Activated naive CD4-positive, alpha-beta T cell treated with Interleukin-2 at 50 U/mL for 16 hours (primary cell): ENCODE data around the gene CUX1.

ENCODE experiments used
- DNase-seq: peaks from one replicate; pipeline ENCODE4 v3.0.0-alpha.2; 2020

CUX1 gene

GRCh38 chr7:102193806-102194205 is 376.4 kb downstream of the CUX1 start:
- DNase-seq, result no peak

GRCh38 chr7:102195361-102195760 is 377.9 kb downstream of the CUX1 start:
- DNase-seq, result no peak

DNA sequence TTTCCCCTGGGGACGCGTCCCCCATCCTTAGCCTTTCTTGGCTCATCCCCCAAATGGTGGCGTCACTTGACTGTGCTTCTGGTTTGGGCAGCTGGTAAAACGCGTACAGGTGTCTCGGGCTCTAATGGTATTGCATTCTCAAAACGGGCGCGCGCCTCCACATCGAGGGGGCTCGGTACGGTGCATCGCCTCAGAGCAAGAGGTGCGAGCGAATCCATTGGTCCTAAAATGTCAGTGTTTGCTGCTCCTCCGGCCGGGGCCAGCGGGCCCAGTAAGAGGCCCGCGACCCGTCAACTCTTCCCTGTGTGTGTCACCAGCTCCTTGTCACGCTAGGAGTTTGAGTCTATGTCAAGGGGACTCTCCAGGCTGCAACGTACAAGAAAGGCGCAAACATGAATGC is 378.6 kb downstream of the CUX1 start:
- DNase-seq, result no peak

DNA sequence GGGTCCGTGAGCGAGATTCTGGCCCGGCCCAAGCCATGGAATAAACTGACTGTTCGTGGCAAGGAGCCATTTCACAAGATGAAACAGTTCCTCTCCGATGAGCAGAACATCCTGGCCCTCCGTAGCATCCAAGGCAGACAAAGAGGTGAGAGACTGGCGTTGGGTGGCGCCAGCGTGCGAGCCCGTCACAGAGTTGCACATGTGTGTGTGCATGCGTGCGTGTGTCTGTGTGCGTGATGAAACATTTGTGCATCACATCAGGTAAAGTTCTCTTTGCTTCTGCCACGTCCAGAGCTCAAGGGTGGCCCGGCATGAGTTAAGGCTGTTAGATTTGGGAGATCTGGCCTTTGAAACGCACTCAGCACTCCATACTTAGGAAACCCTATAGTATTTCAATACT is 379.7 kb downstream of the CUX1 start:
- no peak for DNase-seq

- no peak for DNase-seq
Observed at GRCh38 chr7:102197599-102197998, 380.2 kb downstream of the CUX1 start.

DNA sequence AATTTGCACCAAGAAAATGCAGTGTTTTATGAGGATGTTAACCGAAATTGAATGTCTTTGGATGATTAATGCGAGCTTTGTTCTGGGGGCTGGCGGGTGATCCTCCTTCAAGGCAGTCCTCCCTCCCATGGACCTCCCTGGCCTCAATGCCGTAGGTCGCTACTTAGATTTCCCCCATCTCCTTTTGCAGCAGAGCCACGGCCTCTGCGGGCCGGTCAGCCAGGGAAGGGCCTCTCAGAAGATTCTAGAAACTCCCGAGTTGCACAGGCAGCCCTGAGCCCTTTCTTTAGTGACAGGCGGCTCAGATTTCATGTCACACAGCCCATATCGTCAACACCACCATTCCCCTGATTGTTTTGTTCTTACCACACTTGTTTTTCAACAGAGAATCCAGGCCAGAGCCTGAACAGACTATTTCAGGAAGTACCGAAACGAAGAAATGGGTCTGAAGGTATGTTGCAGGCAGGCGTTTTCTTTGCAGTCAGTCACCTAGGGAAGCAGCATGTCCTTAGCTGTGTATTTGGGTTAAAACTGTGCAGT is 381.1 kb downstream of the CUX1 start:
- no peak for DNase-seq

DNA sequence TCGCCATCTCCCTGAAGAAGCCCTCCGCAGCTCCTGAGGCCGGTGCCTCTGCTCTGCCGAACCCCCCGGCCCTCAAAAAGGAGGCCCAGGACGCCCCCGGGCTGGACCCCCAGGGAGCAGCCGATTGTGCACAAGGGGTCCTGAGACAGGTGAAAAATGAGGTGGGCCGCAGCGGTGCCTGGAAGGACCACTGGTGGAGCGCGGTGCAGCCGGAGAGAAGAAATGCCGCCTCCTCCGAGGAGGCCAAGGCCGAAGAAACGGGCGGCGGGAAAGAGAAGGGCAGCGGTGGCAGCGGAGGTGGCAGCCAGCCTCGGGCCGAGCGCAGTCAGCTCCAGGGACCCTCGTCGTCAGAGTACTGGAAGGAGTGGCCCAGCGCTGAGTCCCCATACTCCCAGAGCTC is 384.1 kb downstream of the CUX1 start:
- DNase-seq, result no peak

DNA sequence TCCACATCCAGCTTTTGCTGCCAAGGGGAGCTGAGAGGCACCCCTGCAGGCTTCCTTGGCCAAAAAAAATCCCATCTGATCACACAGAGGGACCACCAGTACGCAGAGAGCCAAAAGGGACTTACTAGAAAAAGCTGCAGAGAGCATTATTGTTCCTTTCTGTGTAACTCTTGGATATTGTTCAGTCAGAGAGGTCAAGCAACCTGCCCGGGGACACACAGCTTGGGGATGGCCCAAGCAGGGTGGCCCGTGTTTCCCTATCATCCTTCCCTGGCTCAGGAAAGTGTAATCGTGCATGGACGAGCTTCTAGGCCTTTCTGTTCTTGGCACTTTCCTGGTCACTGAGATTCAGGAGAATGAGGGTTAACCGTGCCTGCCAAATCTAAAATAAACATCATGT is 385.1 kb downstream of the CUX1 start:
- no peak for DNase-seq

- DNase-seq, result no peak
Observed at GRCh38 chr7:102203218-102203617, 385.8 kb downstream of the CUX1 start.

DNA sequence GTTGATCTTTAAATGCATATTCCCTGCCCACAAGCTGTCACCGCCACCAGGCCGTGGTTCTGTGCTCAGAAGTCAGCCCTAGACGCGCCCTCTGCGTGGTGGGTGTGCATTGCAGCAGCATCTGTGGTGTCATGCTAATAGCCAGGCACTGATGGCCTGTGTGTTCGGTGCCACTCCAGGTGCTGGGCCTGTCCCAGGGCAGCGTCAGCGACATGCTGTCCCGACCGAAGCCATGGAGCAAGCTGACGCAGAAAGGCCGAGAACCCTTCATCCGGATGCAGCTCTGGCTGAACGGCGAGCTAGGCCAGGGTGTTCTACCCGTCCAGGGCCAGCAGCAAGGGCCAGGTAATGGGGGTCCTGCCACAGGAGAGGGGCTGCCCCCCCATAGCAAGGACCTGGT is 386.8 kb downstream of the CUX1 start:
- no peak for DNase-seq

DNA sequence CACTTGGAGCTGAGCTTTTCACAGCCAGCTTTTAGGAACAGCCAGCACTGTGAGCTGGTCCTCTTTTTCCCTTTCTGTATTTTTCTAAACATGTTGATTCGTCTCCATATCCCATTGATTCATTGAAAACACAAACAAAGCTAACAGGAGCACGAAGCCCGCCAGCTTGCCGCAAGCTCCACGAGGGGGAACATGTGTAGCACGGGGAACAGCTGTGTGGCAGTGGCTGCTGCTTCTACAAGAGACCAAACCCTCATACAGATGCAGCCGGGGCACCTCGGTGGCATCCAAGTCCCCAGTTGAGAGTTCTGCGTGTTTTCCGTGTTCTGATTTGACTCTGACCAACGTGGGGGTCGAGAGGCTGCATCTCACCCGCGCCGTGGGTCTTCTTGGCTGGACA is 388.5 kb downstream of the CUX1 start:
- DNase-seq, result no peak

GRCh38 chr7:102208826-102209225 is 391.4 kb downstream of the CUX1 start:
- no peak for DNase-seq

DNA sequence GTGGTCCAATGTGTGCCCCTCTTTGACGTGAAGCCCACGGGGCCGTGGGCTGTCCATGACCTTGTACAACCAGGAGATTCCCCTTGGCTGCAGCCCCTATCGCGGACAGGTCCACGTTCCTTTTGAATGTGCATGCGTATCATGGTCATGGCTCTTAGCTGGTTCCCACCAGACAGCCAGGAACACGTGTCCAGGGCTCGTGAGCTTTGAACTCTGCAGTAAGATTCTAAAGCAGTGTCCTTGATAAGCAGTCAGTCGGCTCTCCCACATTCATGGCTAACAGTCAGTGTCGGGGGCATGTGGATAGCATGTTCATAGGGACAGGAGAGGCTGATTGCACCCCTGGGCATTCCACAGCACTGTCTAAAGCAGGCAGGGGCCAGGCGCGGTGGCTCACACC is 393.4 kb downstream of the CUX1 start:
- no peak for DNase-seq

DNA sequence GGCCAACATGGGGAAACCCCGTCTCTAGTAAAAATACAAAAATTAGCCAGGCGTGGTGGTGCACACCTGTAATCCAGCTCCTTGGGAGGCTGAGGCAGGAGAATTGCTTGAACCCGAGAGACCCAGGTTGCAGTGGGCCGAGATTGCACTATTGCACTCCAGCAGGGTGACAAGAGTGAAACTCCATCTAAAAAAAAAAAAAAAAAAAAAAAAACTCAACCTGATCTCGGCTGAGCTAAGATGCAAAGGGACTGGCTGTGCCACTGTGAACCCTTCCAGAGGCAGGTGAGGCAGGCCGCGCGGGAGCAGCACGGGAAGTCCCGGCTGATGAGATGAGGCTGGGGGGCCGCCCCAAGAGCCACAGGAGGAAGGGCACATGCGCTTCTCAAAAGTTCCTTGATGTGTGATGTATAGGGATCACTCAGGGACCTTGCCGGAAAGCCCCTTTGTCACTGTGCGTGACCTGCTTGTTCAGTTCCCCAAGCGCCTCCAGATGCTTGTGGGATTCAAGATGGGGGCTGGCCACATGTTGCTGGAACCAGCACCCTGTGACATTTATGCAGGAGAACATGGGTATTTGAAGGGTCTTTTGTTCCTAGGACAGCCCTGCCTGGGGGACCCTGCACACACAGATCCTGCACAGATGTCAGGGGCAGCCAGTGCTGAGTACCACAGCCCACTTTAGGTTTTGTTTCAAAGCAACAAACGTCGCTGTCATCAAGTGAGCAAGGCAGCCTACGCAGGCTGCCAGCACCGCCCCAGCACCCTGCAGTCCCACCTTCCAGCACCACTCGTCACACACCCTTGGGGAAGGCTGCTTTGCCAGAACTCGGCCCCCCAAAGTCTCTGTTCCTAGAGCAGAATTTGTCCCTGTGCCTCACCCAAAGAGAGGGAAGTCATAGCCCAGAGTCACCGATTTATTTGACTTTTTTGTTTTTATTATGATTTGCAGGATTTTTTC is 394.4 kb downstream of the CUX1 start:
- no peak for DNase-seq

- DNase-seq, result no peak
Observed at GRCh38 chr7:102214477-102215072, 397.1 kb downstream of the CUX1 start.

DNA sequence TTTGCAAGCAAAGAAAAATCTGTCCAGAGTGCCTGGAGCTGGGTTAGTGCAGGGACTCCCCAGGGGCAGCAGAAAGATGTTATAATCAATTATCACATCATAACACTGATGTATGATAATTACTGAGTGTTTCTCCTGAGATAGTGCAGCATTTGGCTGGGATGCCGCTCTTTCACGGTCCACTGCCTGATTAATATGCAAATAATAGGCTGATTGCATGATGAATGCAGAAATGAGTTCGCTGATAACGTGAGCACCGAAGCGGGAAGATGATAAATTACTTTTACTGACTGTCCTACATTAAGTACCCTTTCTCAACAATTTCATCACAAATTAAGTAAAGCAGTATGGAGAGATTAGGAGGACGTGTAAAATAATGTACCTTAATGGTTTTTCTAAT is 397.8 kb downstream of the CUX1 start:
- DNase-seq, result no peak

DNA sequence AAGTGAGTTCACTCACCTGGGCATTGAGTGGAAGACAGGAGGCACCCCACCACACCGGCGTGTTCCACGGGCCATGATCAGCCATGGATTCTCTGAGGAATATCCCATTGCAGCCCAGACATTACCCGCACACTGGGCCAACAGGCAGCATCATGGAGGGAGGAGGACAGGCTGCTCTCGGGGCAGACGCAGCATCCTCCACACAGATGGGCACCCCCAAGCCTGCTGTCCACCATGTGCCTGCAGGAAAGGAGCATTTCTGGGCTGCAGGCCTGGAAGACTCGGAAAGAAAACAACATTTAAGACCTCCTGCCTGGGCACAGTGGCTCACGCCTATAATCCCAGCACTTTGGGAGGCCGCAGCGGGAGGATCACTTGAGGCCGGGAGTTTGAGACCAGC is 398.3 kb downstream of the CUX1 start:
- no peak for DNase-seq

GRCh38 chr7:102216573-102217314 is 399.3 kb downstream of the CUX1 start:
- no peak for DNase-seq

- DNase-seq, result no peak
Observed at GRCh38 chr7:102220229-102220850, 402.9 kb downstream of the CUX1 start.

DNA sequence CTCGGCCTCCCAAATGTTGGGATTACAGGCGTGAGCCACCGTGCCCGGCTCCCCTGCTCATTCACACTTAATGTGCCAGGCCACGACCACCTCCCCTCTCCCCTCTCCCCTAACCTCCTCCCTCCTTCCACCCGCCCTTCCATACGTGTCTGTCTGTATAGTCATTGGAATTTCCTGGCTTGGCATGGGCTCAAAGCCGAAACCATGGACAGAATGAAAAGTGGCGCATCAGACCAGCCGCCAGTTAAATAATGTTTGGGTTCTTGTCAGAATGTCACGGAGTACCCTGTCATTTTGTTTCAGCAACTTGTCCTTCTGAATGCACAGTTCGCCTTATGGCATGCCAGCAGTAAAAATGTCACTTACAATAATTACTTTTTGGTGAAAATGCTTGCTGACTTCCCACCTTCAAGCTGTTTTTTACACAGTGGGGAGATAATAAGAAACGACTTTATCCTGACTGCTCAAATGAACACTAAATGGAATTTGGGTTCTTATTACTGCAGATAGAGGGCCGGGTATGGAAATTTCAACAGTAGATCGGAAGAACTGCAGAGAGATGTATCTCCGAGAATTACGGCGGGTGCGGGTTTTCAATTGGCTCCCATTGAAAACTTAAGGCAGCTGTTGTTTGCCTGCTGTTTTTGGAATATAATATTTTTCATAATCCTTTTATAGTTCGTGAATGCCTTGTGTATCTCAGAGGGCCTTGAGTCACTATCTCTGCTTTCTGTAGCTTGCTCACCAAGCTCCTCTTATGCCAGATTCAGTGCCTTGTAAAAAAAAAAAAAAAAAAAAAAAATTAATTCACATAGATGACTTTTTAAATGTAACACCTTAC is 403.8 kb downstream of the CUX1 start:
- no peak for DNase-seq

GRCh38 chr7:102221961-102222360 is 404.5 kb downstream of the CUX1 start:
- DNase-seq, result no peak

GRCh38 chr7:102222445-102222844 is 405.0 kb downstream of the CUX1 start:
- DNase-seq, result no peak
